HS-27A (cell line): Measurements from ENCODE around the gene NOL4L.

ENCODE experiments used
- DNase-seq: peaks from one replicate; pipeline ENCODE4 v3.0.0-alpha.2; 2012; ENCODE audit warnings: low read depth, missing footprints

Gene NOL4L

GRCh38 chr20:32613192-32614053 is 28.3 kb upstream of the NOL4L start:
- DNase-seq = no peak

- DNase-seq = no peak
Measured at GRCh38 chr20:32612351-32613191, 27.4 kb upstream of the NOL4L start.

- no peak for DNase-seq
Measured at GRCh38 chr20:32611868-32612267, 26.7 kb upstream of the NOL4L start.

DNA sequence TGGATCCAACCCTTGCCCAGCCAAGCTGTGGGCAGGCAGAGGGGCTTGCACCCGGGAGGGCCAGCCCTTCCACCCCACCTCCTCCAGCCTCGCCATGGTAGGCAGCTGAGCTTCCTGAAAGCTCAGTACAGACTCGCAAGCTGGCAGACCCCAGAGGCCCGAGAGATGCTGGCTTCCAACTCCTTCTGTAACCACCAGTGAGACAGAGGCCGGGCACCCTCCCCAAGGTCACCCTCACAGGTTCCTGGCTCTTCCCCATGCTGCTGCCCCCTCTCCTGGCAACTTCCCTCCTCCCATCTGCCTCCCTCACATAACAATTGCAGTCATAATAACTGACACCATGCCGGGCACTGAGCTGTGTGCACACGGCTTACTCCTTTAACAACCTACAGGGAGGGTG is 26.2 kb upstream of the NOL4L start:
- DNase-seq = no peak

DNA sequence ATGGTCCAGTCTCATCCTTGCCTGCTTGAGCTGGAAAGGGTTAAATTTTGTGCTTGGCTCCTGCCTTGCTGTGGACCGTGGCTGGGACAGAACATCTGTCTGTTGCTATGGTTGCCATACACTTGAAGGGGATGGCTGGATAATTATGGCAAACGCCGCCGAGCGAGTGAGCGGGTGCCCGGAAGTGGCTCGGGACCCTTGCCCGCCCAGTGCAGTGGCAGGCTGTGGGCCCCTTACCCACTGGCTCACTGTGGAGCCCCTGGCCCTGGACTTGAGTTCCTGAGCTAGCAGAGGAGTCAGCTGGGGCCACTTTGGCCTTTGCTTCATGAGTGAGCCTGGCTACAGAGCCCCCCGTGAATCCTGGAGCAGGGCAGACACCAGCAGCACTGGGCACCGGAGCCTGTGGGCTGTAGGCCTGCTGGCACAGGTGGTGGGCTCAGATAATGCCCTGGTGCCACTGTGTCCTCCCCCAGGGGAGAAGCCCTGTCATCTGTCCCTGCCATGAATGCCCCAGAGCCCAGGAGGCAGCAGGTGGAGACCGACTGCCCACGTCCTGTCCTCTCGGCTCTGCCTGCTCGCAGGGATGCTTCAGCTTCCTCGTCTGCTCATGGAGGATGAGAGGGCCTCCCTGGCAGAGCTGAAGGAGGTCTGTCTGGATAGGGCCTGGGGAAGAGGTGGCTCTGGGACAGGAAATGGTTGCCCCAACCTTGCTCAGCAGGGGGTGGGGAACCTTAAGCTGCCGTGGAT is 25.5 kb upstream of the NOL4L start:
- no peak for DNase-seq

- DNase-seq = no peak
Measured at GRCh38 chr20:32609993-32610392, 24.9 kb upstream of the NOL4L start.

DNA sequence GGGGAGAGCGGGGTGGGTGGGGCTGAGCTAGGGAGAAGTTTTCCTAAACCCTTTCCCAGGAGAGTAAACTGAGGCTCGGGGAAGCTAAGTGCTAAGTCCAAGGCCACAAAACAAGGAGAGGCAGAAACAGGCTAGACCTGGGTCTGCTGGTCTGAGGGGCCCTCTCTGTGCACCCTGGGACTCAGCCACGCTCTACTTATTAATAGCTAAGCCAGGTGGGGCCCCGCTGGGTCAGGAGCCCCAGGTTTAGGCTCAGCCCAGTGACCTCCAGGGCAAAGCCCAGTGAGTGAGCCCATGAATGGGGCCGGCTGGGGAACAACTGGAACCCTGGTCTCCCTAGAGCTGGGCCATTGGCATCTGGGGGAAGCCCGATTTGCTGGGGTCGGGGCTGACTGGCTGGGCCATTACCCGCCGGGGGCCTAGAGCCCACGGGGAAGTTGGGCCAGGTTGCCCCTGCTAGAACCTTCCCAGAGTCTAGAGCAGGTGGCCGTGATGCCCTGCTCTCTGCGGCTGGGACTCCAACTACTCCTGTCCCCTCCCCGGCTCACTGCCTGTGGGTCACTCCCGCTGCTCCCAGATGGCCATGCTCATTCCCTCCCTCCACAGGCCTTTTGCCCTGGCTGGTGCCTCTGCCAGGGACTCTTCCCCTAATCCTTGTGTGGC is 24.1 kb upstream of the NOL4L start:
- no peak for DNase-seq

- DNase-seq = no peak
Measured at GRCh38 chr20:32608664-32609015, 23.5 kb upstream of the NOL4L start.

DNA sequence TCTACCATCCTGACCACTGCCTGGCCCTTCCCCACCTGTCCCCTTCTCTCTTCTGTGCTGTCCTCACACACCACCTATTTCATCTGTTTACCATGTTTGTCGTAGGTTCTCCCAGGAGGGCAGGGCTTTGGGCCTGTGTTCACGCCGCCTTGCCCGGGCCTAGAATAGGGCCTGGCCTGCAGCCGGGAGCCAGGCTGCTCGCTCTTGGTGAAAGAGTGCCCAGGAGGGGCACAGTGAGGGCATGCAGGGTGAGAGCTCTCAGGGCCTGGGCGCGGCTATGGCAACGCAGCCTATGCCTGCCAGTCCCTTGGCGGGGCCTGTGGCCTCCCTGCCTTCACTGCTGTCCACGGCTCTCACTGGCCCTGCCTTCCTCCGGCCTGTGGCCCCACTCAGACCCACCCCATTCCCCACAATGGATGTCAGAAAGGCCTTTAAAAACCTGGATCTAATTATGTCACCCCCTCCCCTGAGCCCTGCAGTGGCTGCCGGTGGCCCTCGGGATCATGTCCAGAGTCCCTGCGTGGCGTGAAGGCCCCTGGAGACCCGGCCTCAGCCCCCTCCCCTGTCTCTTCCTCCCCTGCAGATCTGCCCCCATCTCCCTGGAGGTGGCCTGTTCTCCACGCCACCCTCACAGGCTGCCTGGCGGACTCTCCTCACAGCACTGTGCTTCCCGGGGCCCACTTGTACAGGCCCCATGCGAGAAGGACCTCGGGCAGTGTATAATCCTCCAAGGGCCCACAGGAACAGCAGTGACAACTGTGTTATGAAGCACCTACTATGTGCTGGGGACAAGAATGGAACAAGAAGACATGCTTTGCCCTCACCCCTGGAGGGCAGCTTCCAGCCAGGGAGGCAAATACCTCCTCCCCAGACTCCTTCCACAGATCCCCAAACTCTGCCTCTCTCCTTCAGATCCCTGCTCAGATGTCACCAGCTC is 22.9 kb upstream of the NOL4L start:
- no peak for DNase-seq

- DNase-seq = no peak
Measured at GRCh38 chr20:32607324-32607723, 22.2 kb upstream of the NOL4L start.

- DNase-seq = no peak
Measured at GRCh38 chr20:32606790-32607189, 21.7 kb upstream of the NOL4L start.

DNA sequence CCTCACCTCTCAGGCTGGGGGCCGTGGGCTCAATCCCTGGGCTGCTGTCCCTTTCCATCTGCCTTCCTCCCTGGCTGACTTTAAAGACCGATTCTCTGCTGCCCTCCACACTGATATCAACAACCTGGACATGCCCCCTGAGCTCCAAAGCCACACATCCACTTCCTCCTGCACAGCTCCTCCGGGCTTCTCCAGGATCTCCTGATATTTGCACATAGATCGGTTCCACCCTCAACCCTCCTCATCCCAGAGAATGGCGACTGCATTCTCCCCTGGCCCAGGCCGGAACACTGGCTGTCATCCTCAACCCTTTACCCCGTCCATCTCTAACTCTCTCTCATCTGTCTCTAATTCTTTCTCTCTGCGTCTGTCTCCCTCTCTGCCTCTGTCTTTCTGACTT is 21.0 kb upstream of the NOL4L start:
- no peak for DNase-seq

- DNase-seq = no peak
Measured at GRCh38 chr20:32605167-32605656, 20.1 kb upstream of the NOL4L start.

DNA sequence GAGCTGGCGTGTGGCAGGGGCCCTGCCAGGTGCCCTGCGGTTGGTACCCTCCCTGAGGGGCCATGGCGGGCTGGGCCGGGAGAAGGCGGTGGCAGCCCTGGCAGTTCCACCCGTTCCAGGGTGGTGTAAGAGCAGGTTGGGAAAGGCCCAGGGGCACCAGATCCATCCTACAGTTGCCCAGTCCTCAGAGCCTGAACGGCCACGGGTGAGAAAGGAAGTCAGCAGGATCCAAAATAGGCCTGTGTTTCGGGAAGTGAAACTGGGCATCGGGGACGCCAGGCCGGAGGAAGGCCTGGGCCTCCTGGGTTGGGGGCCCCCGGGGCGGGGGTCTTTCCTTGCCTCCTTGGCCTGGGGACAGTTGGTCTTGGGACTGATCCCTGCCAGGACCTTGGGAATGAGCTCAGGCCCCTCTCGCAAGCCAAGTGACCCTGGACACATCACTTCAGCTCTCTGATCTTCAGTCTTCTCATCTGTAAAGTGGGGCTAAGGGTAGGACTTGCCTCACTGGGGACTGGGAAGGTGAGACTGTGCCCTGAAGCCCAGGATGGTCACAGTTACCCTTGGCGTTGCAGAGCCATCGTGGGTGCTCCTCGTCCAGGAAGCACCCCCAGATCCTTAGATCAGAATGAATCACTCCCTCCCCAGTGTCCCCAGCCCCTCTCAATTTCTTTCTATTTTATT is 18.1 kb upstream of the NOL4L start:
- no peak for DNase-seq

GRCh38 chr20:32602273-32602672 is 17.1 kb upstream of the NOL4L start:
- no peak for DNase-seq

- no peak for DNase-seq
Measured at GRCh38 chr20:32600681-32601237, 15.6 kb upstream of the NOL4L start.

DNA sequence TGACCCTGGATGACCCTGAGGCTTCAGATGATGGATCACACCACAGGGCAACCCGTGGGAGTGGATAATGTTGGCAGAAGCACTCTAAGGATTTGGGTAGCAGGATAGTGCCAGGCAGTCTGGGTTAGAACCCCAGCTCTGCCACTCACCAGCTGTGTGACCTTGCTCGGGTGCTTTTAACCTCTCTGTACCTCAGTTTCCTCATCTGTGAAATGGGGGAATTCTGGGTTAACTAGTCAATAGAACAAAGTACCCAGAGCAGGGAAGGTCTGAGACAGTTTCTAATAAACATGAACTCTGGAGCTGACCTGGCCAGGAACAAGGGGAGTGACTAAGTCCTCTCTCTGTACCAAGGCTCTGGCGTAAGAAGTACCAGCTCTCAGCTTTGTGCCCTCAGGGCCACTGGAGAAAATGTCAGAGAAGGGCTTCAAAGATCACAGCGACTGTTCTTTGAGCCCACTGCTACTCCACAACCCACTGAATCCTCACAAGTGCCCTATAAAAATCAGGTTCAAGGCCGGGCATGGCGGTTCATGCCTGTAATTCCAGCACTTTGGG is 14.7 kb upstream of the NOL4L start:
- DNase-seq = no peak

GRCh38 chr20:32598606-32599005 is 13.5 kb upstream of the NOL4L start:
- DNase-seq = no peak

GRCh38 chr20:32597714-32598113 is 12.6 kb upstream of the NOL4L start:
- DNase-seq = no peak
